ENCODE measurements around the gene WNT2B.

GRCh38 chr1:112565800-112566199 is 57.0 kb downstream of the WNT2B start:
- TF ChIP-seq EP300 (IDR thresholded peaks at IDR 0.05) = no peak
- no peak for TF ChIP-seq POLR2AphosphoS5 (IDR thresholded peaks at IDR 0.05)
- TF ChIP-seq CTCF (IDR thresholded peaks at IDR 0.05) = no peak

All from esophagus muscularis mucosa (tissue), 4 donors.